Measurements from ENCODE around the gene MBNL1. TPM values are rescaled to one million over a fixed set of nuclear protein-coding genes. Genes with fewer than 3 reads are reported as not detected.

The MBNL1 gene
- total RNA-seq, 1 donor: 545 TPM

DNA sequence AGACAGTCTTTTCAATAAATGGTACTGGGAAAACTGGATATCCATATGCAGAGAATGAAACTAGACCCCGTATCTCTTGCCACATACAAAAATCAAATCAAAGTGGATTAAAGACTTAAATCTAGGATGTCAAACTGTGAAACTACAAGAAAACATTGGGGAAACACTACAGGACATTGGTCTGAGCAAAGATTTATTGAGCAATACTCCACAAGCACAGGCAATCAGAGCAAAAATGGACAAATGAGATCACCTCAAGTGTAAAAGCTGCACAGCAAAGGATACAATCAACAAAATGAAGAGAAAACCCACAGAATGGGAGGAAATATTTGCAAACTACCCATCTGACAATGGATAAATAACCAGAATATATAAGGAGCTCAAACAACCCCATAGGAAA lies 38.4 kb upstream of the MBNL1 start:
- no peaks in the 10 kb centered on the region for H3K79me2 ChIP-seq (ENCODE audit: insufficient read depth, low read length)
- no peak overlapping the region for H3K4me3 ChIP-seq (ENCODE audit: insufficient read depth, low read length)
- no peak overlapping the region for H2AFZ ChIP-seq (ENCODE audit: low read length)
- no peaks in the 10 kb centered on the region for H3K9me3 ChIP-seq (ENCODE audit: low read depth, low read length)
- TF ChIP-seq, protein P1, sequence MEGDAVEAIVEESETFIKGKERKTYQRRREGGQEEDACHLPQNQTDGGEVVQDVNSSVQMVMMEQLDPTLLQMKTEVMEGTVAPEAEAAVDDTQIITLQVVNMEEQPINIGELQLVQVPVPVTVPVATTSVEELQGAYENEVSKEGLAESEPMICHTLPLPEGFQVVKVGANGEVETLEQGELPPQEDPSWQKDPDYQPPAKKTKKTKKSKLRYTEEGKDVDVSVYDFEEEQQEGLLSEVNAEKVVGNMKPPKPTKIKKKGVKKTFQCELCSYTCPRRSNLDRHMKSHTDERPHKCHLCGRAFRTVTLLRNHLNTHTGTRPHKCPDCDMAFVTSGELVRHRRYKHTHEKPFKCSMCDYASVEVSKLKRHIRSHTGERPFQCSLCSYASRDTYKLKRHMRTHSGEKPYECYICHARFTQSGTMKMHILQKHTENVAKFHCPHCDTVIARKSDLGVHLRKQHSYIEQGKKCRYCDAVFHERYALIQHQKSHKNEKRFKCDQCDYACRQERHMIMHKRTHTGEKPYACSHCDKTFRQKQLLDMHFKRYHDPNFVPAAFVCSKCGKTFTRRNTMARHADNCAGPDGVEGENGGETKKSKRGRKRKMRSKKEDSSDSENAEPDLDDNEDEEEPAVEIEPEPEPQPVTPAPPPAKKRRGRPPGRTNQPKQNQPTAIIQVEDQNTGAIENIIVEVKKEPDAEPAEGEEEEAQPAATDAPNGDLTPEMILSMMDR (IDR thresholded peaks at IDR 0.05; ENCODE audit: extremely low read depth, low read depth, low read length): no peak
- DNase-seq (ENCODE audit: insufficient read length, low spot score, missing footprints): no peak
- no peaks in the 10 kb centered on the region for H4K20me1 ChIP-seq (ENCODE audit: insufficient read depth, low read length)
- H3K36me3 ChIP-seq (ENCODE audit: insufficient read depth, low read length): no peaks in the 10 kb centered on the region
- no peak overlapping the region for H3K27ac ChIP-seq (ENCODE audit: low read depth, low read length)
- H3K4me1 ChIP-seq (ENCODE audit: insufficient read depth, low read length): no peaks in the 10 kb centered on the region
- H3K27me3 ChIP-seq (ENCODE audit: insufficient read depth, low read length): no peaks in the 10 kb centered on the region
- no peak overlapping the region for H3K4me2 ChIP-seq (ENCODE audit: insufficient read depth, low read length)

DNA sequence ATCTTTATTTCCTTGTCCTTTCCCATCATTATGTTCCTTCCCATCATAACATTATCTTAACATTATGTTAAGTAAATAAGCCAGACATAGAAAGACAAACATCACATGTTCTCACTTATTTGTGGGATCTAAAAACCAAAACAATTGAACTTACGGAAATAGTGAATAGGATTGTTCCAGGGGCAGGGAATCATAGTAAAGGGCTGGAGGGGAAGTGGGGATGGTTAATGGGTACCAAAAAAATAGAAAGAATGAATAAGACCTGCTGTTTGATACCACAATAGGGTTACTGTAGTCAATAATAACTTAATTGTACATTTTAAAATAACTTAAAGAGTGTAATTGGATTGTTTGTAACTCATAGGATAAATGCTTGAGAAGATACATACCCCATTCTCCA lies 36.7 kb upstream of the MBNL1 start:
- Histone ChIP-seq H3K4me3 (ENCODE audit: insufficient read depth, low read length) (no peak overlapping the region), H4K20me1 (ENCODE audit: insufficient read depth, low read length) (no peaks in the 10 kb centered on the region), H3K79me2 (ENCODE audit: insufficient read depth, low read length) (no peaks in the 10 kb centered on the region), H3K27me3 (ENCODE audit: insufficient read depth, low read length) (no peaks in the 10 kb centered on the region), H3K9me3 (ENCODE audit: low read depth, low read length) (no peaks in the 10 kb centered on the region), H3K36me3 (ENCODE audit: insufficient read depth, low read length) (no peaks in the 10 kb centered on the region), H3K4me1 (ENCODE audit: insufficient read depth, low read length) (peaks cover 10% of the 10 kb centered on the region), H2AFZ (ENCODE audit: low read length) (no peak overlapping the region), H3K27ac (ENCODE audit: low read depth, low read length) (no peak overlapping the region), H3K4me2 (ENCODE audit: insufficient read depth, low read length) (no peak overlapping the region)
- TF ChIP-seq, protein P1 (IDR thresholded peaks at IDR 0.05; ENCODE audit: extremely low read depth, low read depth, low read length): no peak
- DNase-seq (ENCODE audit: insufficient read length, low spot score, missing footprints): no peak

DNA sequence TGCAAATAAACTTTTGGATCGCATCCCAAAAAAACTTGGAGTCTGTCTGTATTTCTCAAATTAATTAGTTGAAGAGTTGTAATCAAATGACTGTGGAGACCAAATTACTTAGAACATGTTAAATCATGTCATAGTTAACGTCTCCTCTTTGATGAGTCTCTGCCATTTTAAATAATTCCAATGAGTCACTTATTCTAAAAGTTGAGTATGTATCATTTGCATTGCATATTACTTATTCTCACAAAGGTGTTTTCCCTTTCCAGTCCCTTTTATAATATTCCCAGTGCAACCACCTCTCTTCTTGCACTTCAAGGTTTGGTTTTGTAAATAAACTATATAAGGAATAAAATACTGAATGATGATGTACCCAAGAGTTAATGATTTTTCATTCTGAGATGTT lies 36.0 kb upstream of the MBNL1 start:
- H3K9me3 ChIP-seq (ENCODE audit: low read depth, low read length): no peaks in the 10 kb centered on the region

DNA sequence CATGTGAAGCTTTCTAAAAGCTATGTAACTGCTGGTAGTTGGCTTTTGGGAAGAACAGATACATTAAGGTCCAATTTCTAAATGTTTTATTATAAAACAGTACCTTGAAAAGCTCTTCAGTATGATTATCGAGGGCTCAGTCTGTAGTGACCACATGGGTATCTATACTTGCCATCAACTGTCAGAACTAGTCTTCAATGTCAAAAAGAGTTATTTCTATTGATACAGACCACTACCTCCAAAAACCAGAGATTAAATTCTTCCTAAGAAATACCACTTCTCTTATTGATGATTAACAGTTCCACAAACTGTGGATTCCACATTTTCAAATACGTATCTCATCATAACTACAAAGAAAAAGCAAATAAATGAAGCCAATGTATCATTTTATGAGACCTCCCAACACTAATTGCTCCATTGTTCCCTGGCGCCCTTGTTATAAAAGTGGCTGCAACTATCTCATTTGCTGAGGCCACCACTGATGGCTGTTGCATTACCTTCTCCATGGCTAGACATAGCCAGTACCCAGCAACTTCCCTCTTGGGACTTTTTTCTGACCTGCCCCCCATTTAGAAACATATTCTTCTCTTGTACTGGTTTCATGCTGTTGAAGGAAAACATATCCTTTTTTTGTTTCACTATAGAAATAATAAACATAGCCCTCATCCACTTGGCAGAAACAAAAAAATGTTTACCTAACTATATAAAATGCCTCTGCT lies 33.9 kb upstream of the MBNL1 start:
- DNase-seq (ENCODE audit: insufficient read length, low spot score, missing footprints): peak; percentile 23
- no peaks in the 10 kb centered on the region for H3K36me3 ChIP-seq (ENCODE audit: insufficient read depth, low read length)
- peak overlapping the region; percentile 25 for H2AFZ ChIP-seq (ENCODE audit: low read length)
- no peaks in the 10 kb centered on the region for H3K27me3 ChIP-seq (ENCODE audit: insufficient read depth, low read length)
- no peaks in the 10 kb centered on the region for H3K79me2 ChIP-seq (ENCODE audit: insufficient read depth, low read length)
- H3K27ac ChIP-seq (ENCODE audit: low read depth, low read length): no peak overlapping the region
- H4K20me1 ChIP-seq (ENCODE audit: insufficient read depth, low read length): no peaks in the 10 kb centered on the region
- H3K4me2 ChIP-seq (ENCODE audit: insufficient read depth, low read length): no peak overlapping the region
- no peaks in the 10 kb centered on the region for H3K9me3 ChIP-seq (ENCODE audit: low read depth, low read length)
- peaks cover 10% of the 10 kb centered on the region for H3K4me1 ChIP-seq (ENCODE audit: insufficient read depth, low read length)
- TF ChIP-seq, protein P1 (IDR thresholded peaks at IDR 0.05; ENCODE audit: extremely low read depth, low read depth, low read length): no peak
- no peak overlapping the region for H3K4me3 ChIP-seq (ENCODE audit: insufficient read depth, low read length)

More for the DNA sequence above, 36.0 kb upstream of the MBNL1 start:
- H3K36me3 ChIP-seq (ENCODE audit: insufficient read depth, low read length): no peaks in the 10 kb centered on the region
- H3K79me2 ChIP-seq (ENCODE audit: insufficient read depth, low read length): no peaks in the 10 kb centered on the region
- no peak overlapping the region for H2AFZ ChIP-seq (ENCODE audit: low read length)
- H3K27ac ChIP-seq (ENCODE audit: low read depth, low read length): no peak overlapping the region
- TF ChIP-seq, protein P1 (IDR thresholded peaks at IDR 0.05; ENCODE audit: extremely low read depth, low read depth, low read length): no peak
- H4K20me1 ChIP-seq (ENCODE audit: insufficient read depth, low read length): no peaks in the 10 kb centered on the region
- no peak overlapping the region for H3K4me2 ChIP-seq (ENCODE audit: insufficient read depth, low read length)
- no peaks in the 10 kb centered on the region for H3K27me3 ChIP-seq (ENCODE audit: insufficient read depth, low read length)
- H3K4me1 ChIP-seq (ENCODE audit: insufficient read depth, low read length): peaks cover 10% of the 10 kb centered on the region
- DNase-seq (ENCODE audit: insufficient read length, low spot score, missing footprints): no peak
- H3K4me3 ChIP-seq (ENCODE audit: insufficient read depth, low read length): no peak overlapping the region
